Ishikawa (cell line): ENCODE data around the gene MDM1.

Experiments used
- CREB1 ChIP-seq: IDR thresholded peaks from 2 replicates; pipeline ENCODE4 v1.6.1; 2012; ENCODE audit warnings: low read depth
- EGR1 ChIP-seq: IDR thresholded peaks from 2 replicates; pipeline ENCODE4 v1.6.1; 2012
- EP300 ChIP-seq: IDR thresholded peaks from 2 replicates; pipeline ENCODE4 v1.6.1; 2012; ENCODE audit warnings: borderline replicate concordance
- MAX ChIP-seq: IDR thresholded peaks from 2 replicates; pipeline ENCODE4 v1.6.1; 2012
- NFIC ChIP-seq: IDR thresholded peaks from 2 replicates; pipeline ENCODE4 v1.6.1; 2012
- RAD21 ChIP-seq: IDR thresholded peaks from 2 replicates; pipeline ENCODE4 v1.6.1; 2012; ENCODE audit warnings: low read depth
- TAF1 ChIP-seq: IDR thresholded peaks from 2 replicates; pipeline ENCODE4 v1.6.1; 2012; ENCODE audit warnings: low read depth, mild to moderate bottlenecking
- YY1 ChIP-seq: IDR thresholded peaks from 2 replicates; pipeline ENCODE4 v1.6.1; 2012; ENCODE audit warnings: low read depth
- TF ChIP-seq, protein P1 (sequence below): IDR thresholded peaks from 2 replicates; pipeline ENCODE4 v1.6.1; 2012; ENCODE audit warnings: low read depth, mild to moderate bottlenecking

DNA sequence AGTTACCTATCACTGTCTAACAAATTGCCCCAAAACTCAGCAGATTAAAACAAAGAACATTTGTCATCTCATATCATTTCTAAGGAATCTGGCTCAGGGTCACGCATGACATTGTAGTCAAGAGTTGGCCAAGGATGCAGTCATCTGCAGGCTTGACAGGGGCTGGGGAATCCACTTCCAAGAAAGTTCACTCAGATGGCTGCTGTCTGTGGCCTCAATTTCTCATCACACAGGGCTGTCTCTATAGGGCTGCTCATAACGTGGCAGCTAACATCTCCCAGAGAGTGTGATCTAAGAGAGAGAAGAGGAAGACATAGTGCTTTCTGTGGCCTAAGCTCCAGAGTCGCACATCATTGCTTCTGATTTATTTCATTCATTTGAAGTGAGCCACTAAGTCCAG lies 61.8 kb downstream of the MDM1 start:
- no peak for TF ChIP-seq EGR1
- no peak for TF ChIP-seq NFIC
- TF ChIP-seq CREB1 = no peak
- TF ChIP-seq, protein P1, sequence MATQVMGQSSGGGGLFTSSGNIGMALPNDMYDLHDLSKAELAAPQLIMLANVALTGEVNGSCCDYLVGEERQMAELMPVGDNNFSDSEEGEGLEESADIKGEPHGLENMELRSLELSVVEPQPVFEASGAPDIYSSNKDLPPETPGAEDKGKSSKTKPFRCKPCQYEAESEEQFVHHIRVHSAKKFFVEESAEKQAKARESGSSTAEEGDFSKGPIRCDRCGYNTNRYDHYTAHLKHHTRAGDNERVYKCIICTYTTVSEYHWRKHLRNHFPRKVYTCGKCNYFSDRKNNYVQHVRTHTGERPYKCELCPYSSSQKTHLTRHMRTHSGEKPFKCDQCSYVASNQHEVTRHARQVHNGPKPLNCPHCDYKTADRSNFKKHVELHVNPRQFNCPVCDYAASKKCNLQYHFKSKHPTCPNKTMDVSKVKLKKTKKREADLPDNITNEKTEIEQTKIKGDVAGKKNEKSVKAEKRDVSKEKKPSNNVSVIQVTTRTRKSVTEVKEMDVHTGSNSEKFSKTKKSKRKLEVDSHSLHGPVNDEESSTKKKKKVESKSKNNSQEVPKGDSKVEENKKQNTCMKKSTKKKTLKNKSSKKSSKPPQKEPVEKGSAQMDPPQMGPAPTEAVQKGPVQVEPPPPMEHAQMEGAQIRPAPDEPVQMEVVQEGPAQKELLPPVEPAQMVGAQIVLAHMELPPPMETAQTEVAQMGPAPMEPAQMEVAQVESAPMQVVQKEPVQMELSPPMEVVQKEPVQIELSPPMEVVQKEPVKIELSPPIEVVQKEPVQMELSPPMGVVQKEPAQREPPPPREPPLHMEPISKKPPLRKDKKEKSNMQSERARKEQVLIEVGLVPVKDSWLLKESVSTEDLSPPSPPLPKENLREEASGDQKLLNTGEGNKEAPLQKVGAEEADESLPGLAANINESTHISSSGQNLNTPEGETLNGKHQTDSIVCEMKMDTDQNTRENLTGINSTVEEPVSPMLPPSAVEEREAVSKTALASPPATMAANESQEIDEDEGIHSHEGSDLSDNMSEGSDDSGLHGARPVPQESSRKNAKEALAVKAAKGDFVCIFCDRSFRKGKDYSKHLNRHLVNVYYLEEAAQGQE = no peak
- no peak for TF ChIP-seq TAF1
- TF ChIP-seq MAX = no peak
- no peak for TF ChIP-seq EP300
- TF ChIP-seq YY1 = no peak
- no peak for TF ChIP-seq RAD21
